B cell (primary cell): ENCODE results near the gene NRP1. TPM values are rescaled to one million over a fixed set of nuclear protein-coding genes. Genes with fewer than 3 reads are reported as not detected.

Experiments
- ATAC-seq: fragments of 200-7000 bp; cut with Tn5 transposase; one replicate; pipeline ENCODE4 v1.10.0; 2021; ENCODE audit warnings: low read depth, mild to moderate bottlenecking, moderate number of reproducible peaks, moderate library complexity
- CTCF ChIA-PET: fragments of 350-600 bp; sonication (Branson Sonifier 250); formaldehyde crosslinking; loops from one replicate; lab custom pipeline; 2021; ENCODE audit warnings: antibody characterized with exemption, inconsistent platforms; lab: Charles Lee
- POLR2A ChIA-PET: fragments of 350-600 bp; sonication (Branson Sonifier 250); formaldehyde crosslinking; loops from one replicate; lab custom pipeline; 2021; ENCODE audit warnings: antibody characterized with exemption; lab: Charles Lee
- DNase-seq: peaks from one replicate; pipeline ENCODE4 v3.0.0; 2013
- H2AFZ ChIP-seq: 2 replicates; pipeline ENCODE4 v1.6.1; 2012; ENCODE audit warnings: mild to moderate bottlenecking, low read depth, low read length; ENCODE audit not compliant: insufficient read depth, poor library complexity, severe bottlenecking
- H3K27ac ChIP-seq, 2 donors: 1 replicate in 1 of 2; 2 replicates in 1 of 2; pipeline ENCODE4 v1.5.1; 2012 to 2013; ENCODE audit warnings: low read length in 2 of 2, mild to moderate bottlenecking in 2 of 2, moderate library complexity in 1 of 2
- H3K27me3 ChIP-seq, 4 experiments: fragments of 200-600 bp in 1 of 4; sonication (generic) in 1 of 4; replicated peaks in 1 of 4; 1 replicate in 2 of 4; 2 replicates in 2 of 4; pipeline versions ENCODE4 v1.6.1 to v1.7.0; 2013 to 2016; ENCODE audit warnings: low read length in 3 of 4, mild to moderate bottlenecking in 2 of 4, mixed read lengths in 1 of 4, moderate library complexity in 1 of 4; ENCODE audit not compliant: insufficient read depth in 4 of 4, control insufficient read depth in 3 of 4; ENCODE audit errors: control extremely low read depth in 1 of 4
- H3K36me3 ChIP-seq, 2 experiments: replicated peaks in 1 of 2; 1 replicate in 1 of 2; 2 replicates in 1 of 2; pipeline versions ENCODE4 v1.6.1 to v1.7.1; 2013; ENCODE audit warnings: low read length in 1 of 2; ENCODE audit not compliant: insufficient read depth in 2 of 2, control insufficient read depth in 1 of 2; ENCODE audit errors: control extremely low read depth in 1 of 2, extremely low read depth in 1 of 2
- H3K4me1 ChIP-seq, 2 donors: fragments of 200-600 bp in 1 of 2; sonication (generic) in 1 of 2; 1 replicate in 1 of 2; 2 replicates in 1 of 2; pipeline versions ENCODE4 v1.5.1 to v1.6.1; 2013 to 2017; ENCODE audit warnings: low read length in 2 of 2; ENCODE audit not compliant: control insufficient read depth in 2 of 2, insufficient read depth in 2 of 2
- H3K4me2 ChIP-seq: replicated peaks from 2 replicates; pipeline ENCODE3; 2012; ENCODE audit warnings: mild to moderate bottlenecking, low read depth, low read length; ENCODE audit not compliant: poor library complexity, severe bottlenecking
- H3K4me3 ChIP-seq, 5 experiments: fragments of 200-600 bp in 1 of 5; sonication (generic) in 1 of 5; 1 replicate in 3 of 5; 2 replicates in 2 of 5; pipeline versions ENCODE4 v1.5.1 to v1.7.0; 2011 to 2016; ENCODE audit warnings: low read length in 4 of 5, mild to moderate bottlenecking in 4 of 5, low read depth in 2 of 5, control low read depth in 1 of 5, moderate library complexity in 1 of 5; ENCODE audit not compliant: insufficient read depth in 1 of 5; ENCODE audit errors: control extremely low read depth in 1 of 5, extremely low read depth in 1 of 5
- H3K79me2 ChIP-seq: fragments of 200-600 bp; sonication (generic); one replicate; pipeline ENCODE4 v1.6.0; 2016; ENCODE audit warnings: low read length; ENCODE audit not compliant: control insufficient read depth, insufficient read depth
- H3K9ac ChIP-seq: fragments of 200-600 bp; sonication (generic); 2 replicates; pipeline ENCODE4 v1.6.1; 2017; ENCODE audit warnings: mild to moderate bottlenecking, low read length, moderate library complexity
- H3K9me3 ChIP-seq, 3 donors: one replicate each; pipeline versions ENCODE4 v1.6.1 to v1.7.1; 2013; ENCODE audit warnings: low read length in 2 of 3; ENCODE audit not compliant: control insufficient read depth in 2 of 3, insufficient read depth in 1 of 3; ENCODE audit errors: control extremely low read depth in 1 of 3
- H4K20me1 ChIP-seq: 2 replicates; pipeline ENCODE4 v1.6.0; 2012; ENCODE audit warnings: mild to moderate bottlenecking, low read length; ENCODE audit not compliant: insufficient read depth, control insufficient read depth, poor library complexity, severe bottlenecking
- H3K27ac Mint-ChIP-seq: one replicate; pipeline ENCODE4 v1.8.0; 2021; ENCODE audit warnings: mixed read lengths
- H3K27me3 Mint-ChIP-seq: one replicate; pipeline ENCODE4 v1.8.0; 2021; ENCODE audit warnings: mixed read lengths
- H3K4me1 Mint-ChIP-seq: one replicate; pipeline ENCODE4 v1.8.0; 2021; ENCODE audit warnings: mixed read lengths
- H3K4me3 Mint-ChIP-seq: one replicate; pipeline ENCODE4 v1.8.0; 2021; ENCODE audit warnings: mixed read lengths
- H3K9me3 Mint-ChIP-seq: one replicate; pipeline ENCODE4 v1.8.0; 2022; ENCODE audit warnings: mixed read lengths; ENCODE audit not compliant: insufficient read depth
- CTCF ChIP-seq: fragments of 200-600 bp; IDR thresholded peaks from one replicate; pipeline ENCODE4 v1.8.0; 2022; ENCODE audit warnings: antibody characterized with exemption, mild to moderate bottlenecking
- EZH2 ChIP-seq: IDR thresholded peaks from 2 replicates; pipeline ENCODE4 v1.6.1; 2012; ENCODE audit warnings: borderline replicate concordance, low read depth, mild to moderate bottlenecking, moderate library complexity, low read length; ENCODE audit not compliant: insufficient read depth, poor library complexity, severe bottlenecking
- WGBS: methylation state at CpG from one replicate; pipeline ENCODE4 v1.1.5; 2013; ENCODE audit warnings: missing lambda C conversion rate; ENCODE audit not compliant: insufficient coverage; 5-methylcytosine and 5-hydroxymethylcytosine counted together
- intact Hi-C: fragments of 100-400 bp; cut with micrococcal nuclease; formaldehyde crosslinking; loops from one replicate; pipeline ENCODE4 v1.10.0; 2022
- polyA plus RNA-seq: library from polyadenylated mRNA; depleted of rRNA; stranded (reverse); fragments of >200 nt; gene quantifications from 2 replicates; pipeline ENCODE4 v1.2.3, GENCODE V29; 2012
- total RNA-seq, 2 donors: library from RNA; stranded (reverse); fragments of 120-200 nt in 1 of 2; gene quantifications; 1 replicate in 1 of 2; 2 replicates in 1 of 2; pipeline versions ENCODE4 v1.2.3 to v1.2.4, GENCODE V29; 2013 to 2022

Gene NRP1
- total and polyA plus RNA-seq, 2 donors (not counting 1 experiment from before 2014, with no cell fraction given): 0.34 TPM; not detected in 1

- ATAC-seq (no peak), DNase-seq (no peak)
- Histone ChIP-seq H3K4me2 (no peak overlapping the region), H3K9ac (no peak overlapping the region), H3K36me3 (no peaks in the 10 kb centered on the region), H3K27me3 (no peaks in the 10 kb centered on the region), H3K4me1 (peaks cover 5 to 6% of the 10 kb centered on the region in 2 donors), H4K20me1 (no peaks in the 10 kb centered on the region), H3K9me3 (peaks cover 0 to 5% (median 1%) of the 10 kb centered on the region in 3 donors), H3K27ac (no peak overlapping the region), H3K4me3 (no peak overlapping the region), H3K79me2 (no peaks in the 10 kb centered on the region), H2AFZ (no peak overlapping the region)
- peaks cover 5% of the 10 kb centered on the region for H3K4me1 Mint-ChIP-seq
- CTCF ChIA-PET: no interaction called here
- H3K27me3 Mint-ChIP-seq: no peaks in the 10 kb centered on the region
- POLR2A ChIA-PET: no interaction called here
- 92% methylated on average over 7 of the region's 8 CpGs for WGBS
- TF ChIP-seq CTCF: no peak
- no peak for TF ChIP-seq EZH2
- H3K27ac Mint-ChIP-seq: no peak overlapping the region
- intact Hi-C loops: no loop called here
- peaks cover 3% of the 10 kb centered on the region for H3K9me3 Mint-ChIP-seq
- H3K4me3 Mint-ChIP-seq: no peak overlapping the region
Observed at GRCh38 chr10:33145451-33146188, 188.8 kb downstream of the NRP1 start.

- Mint-ChIP-seq H3K27ac (no peak overlapping the region), H3K4me1 (peaks cover 5% of the 10 kb centered on the region), H3K27me3 (no peaks in the 10 kb centered on the region), H3K9me3 (peaks cover 3% of the 10 kb centered on the region), H3K4me3 (no peak overlapping the region)
- Histone ChIP-seq H3K9me3 (peaks cover 0 to 5% (median 0%) of the 10 kb centered on the region in 3 donors), H4K20me1 (no peaks in the 10 kb centered on the region), H3K4me1 (peaks cover 4 to 5% of the 10 kb centered on the region in 2 donors), H3K4me2 (no peak overlapping the region), H3K27ac (no peak overlapping the region), H2AFZ (no peak overlapping the region), H3K9ac (no peak overlapping the region), H3K79me2 (no peaks in the 10 kb centered on the region), H3K27me3 (no peaks in the 10 kb centered on the region), H3K4me3 (no peak overlapping the region), H3K36me3 (no peaks in the 10 kb centered on the region)
- no peak for DNase-seq
- ChIA-PET CTCF (no interaction called here), POLR2A (no interaction called here)
- TF ChIP-seq CTCF (no peak), EZH2 (no peak)
- intact Hi-C loops: no loop called here
- WGBS: 71% methylated on average over 3 of the region's 5 CpGs
- no peak for ATAC-seq
Observed at GRCh38 chr10:33143160-33143728, 191.2 kb downstream of the NRP1 start.
